Stimulated activated CD4-positive, alpha-beta T cell treated with anti-CD3 and anti-CD28 coated beads, Interleukin-1b, Interleukin-23, amount 100 ng/mL, for 1 hour (primary cell): ENCODE measurements around the gene SLC35E4.
A peak's percentile ranks its signal among the peaks of the same experiment; 100 is the strongest.
"Not testable (repeated sequence)": the region's sequence is repeated elsewhere in the genome, so short reads cannot be mapped to it uniquely, and the experiment has no call there.

ENCODE experiments used
- DNase-seq, 2 donors: peaks; one replicate each; pipeline ENCODE4 v3.0.0-alpha.2; 2020; ENCODE audit warnings: low read depth in 2 of 2

Gene SLC35E4

GRCh38 chr22:30650508-30651116 lies 15.0 kb downstream of the SLC35E4 start:
- no peak for DNase-seq

DNA sequence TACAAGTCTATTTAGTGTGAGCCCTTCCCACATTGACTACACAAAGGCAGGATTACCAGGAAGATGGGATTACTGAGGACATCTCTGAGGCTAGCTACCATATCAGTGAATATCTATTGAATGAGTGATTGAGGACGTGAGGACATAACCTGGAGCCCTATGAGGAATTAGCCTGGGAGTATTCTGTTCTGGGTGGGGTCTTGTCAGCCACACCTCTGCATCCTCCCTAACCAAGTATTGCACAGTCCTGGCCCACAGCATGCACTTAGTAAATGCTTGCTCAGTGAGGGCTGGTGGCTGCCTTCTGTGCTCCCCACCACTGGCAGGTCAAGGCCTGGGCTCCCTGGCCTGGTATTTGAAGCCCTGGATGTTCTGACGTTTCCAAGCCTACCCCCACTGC lies 17.3 kb downstream of the SLC35E4 start:
- DNase-seq = no peak

DNA sequence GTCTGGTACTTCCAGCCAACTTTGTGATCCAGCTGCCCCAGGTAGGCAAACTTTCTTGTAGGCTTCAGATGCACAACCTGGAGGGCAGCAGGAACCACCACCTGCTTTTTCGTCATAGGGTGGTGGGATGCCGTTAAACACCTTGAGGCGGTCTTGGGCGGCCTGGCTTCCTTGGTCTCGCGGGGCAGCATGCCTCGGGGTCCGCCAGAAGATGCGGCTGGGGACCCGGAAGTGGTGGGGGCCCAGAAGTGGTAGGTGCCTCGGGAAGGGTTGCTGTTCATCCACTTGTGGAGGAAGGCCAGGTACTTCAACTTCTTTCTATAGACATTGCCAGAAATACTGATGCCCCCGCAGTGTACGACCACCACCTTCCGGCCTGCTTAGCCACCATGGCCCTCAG lies 18.8 kb downstream of the SLC35E4 start:
- no peak for DNase-seq

- no peak for DNase-seq
Measured at GRCh38 chr22:30655532-30655931, 20.0 kb downstream of the SLC35E4 start.

DNA sequence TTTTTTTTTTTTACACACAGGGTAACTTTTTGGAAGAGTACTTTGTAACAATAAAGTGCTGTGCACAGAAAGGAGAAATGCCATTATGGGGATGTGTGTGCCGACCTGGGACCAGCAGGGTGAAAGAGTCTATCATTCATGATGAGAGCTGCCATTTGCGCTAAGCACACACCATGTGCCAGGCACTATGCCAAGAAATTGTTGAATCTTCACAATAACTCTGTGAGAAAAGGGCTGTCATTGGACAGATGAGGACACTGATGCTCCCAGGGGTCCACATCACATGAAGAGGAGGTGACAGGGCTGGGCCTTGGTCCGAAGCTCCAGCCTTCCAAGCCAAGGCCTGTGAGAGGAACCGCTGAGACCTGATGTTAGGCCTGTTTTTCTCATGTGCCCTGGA lies 26.5 kb downstream of the SLC35E4 start:
- no peak for DNase-seq

DNA sequence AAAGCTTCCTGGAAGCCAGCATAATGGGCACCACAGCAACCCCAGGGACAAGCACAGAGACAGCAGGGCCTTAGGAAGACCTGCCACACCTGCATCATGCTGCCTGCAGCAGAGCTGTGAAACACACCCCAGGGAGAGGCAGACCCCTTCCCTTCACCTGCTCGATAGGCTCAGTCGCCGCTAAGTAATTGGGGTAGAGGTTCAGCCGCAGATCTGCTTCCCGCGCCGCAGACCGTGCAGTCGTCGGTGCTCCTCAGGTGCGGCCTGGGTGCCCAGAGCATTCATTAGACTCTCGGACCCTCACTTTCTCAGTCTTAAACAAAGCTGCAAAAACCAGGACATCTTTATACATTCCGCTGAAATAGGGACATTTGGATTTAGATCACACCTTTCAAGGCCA lies 29.2 kb downstream of the SLC35E4 start:
- DNase-seq = no peak

GRCh38 chr22:30665266-30665665 lies 29.7 kb downstream of the SLC35E4 start:
- DNase-seq = no peak

GRCh38 chr22:30665786-30666185 lies 30.2 kb downstream of the SLC35E4 start:
- DNase-seq = no peak

GRCh38 chr22:30667107-30667493 lies 31.5 kb downstream of the SLC35E4 start:
- DNase-seq = no peak

DNA sequence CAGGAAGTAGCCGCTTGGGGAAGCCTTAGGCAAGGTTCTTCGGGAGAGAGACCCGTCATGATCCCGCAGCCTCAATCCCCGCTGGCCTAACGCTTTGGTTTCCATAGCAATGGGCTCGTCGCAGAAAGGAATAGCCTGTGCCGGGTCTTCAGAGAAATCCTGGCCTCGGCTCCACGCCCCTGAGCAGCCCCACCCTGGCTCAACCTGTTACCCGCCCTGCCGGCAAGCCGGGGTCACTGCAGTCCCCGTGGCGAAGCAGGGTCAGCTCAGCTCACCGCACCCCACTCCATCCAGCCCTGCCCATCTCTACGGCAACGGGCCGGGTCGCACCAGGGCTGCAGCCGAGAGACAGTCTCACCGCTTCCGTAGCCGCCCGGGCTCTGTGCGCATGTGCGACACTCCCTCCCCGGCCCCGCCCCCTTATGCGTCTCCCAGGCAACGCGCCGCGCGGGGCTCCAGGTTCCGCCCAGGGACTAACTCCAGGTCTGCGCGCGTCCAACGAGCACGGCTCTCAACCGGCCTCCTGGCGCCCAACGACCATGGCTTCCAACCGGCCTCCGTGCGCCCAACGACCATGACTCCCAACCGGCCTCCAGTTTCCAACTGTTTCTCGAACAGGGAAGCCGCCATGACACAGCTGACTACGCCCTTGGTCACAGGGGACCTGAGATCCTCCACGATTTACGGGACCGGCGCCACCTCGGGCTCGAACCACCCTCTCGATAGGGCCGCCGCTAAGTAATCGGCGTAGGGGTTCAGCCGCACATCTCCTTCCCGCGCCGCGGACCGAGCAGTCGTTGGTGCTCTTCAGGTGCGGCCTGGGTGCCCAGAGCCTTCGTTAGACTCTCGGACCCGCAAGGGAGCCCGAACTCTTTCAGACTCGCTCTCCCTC lies 32.2 kb downstream of the SLC35E4 start, which contains the start of gene DUSP18:
Gene DUSP18 (minus strand): TSS at position 382 of the 892 bp plus-strand sequence. CDS start 3,872 bp downstream, outside the sequence.
- peak; percentile 89 to 92 for DNase-seq

DNA sequence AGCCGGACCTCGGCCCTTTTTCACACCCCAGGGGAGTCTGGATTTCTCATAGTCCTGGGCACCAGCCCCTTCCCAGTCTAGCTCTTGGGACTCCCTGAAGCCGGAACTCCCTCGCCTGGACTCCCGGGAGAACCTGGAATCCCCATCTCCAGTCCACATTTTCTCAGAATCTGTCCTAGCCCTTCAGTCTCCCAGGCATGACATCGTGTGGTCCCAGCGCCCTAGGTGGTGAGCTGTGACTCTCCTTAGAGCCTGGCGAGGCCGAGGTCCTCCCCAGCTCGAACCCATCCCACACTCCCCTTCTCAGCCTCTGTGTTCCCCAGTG lies 32.8 kb downstream of the SLC35E4 start:
- DNase-seq = no peak

GRCh38 chr22:30671071-30671470 lies 35.5 kb downstream of the SLC35E4 start:
- DNase-seq = no peak

DNA sequence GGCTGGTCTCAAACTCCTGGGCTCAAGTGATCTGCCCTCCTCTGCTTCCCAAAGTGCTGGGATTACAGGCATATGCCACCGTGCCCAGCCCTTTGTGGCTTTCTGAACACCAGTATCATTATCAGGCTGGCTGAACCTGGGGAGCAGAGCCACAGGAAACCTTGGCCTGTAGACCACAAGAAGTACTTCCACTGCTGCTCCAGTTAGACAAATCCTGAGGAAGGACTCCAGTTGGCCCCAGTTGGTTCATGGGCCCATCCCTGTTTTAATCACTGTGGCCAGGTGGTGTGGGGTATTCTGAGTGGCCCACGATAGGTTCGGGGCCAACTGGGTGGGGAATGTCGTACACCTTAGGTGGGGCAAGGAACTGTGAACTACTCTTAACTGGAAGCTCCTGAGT lies 37.6 kb downstream of the SLC35E4 start:
- DNase-seq = no peak

DNA sequence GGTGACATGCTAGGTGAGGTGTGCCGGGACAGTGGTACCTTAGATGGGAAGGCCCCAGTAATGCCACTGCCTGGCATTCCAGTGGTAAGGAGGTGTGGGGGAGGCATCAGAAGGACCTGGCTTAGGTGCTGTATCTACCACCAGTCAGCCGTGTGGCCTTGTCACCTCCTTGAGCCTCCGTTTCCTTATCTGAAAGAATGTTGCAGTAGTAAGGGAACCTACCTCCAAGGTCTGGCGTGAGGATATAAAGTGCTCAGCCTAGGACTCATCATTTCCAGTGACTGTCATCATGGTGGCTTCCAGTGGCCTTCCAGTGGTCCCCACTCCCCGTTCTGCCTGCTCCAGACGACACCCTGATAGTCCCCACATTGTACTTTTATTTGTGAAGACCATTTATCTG lies 38.9 kb downstream of the SLC35E4 start:
- no peak for DNase-seq

DNA sequence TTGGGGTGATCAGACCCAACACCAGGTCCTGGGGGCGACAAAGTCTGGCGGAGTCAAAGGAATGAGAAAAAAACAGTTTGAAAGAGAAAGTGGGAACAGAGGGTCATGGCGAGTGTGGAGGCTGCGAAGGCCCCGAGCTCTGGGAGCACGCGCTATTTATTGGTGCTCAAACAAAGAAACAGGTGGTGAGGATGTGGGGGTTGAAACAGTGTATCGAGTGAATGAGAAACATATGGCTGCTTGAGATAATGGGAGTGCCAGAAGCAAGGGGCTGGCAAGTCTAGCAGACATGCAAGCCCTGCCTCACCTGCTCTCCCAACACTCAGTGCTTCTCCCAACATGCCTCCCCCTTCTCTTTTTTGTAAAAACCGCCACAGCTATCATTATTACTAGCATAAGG lies 39.9 kb downstream of the SLC35E4 start:
- no peak for DNase-seq

DNA sequence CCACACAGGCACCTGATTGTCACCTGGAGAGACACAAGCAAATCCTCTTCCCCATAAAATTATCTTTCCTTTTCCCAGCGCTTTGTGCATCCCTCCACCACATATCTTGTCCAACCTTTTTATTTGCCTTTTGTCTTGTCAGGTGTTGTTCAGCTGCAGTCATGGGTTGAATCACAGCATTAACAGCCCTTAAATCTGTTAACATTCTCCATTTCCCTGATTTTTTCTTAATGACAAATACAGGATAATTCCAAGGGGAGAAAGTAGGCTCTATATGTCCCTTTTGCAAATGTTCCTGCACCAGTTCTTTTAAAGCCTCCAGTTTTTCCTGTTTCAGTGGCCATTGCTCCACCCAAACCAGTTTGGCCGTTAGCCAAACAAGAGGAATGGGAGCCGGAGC lies 41.0 kb downstream of the SLC35E4 start:
- DNase-seq = not testable (repeated sequence)

DNA sequence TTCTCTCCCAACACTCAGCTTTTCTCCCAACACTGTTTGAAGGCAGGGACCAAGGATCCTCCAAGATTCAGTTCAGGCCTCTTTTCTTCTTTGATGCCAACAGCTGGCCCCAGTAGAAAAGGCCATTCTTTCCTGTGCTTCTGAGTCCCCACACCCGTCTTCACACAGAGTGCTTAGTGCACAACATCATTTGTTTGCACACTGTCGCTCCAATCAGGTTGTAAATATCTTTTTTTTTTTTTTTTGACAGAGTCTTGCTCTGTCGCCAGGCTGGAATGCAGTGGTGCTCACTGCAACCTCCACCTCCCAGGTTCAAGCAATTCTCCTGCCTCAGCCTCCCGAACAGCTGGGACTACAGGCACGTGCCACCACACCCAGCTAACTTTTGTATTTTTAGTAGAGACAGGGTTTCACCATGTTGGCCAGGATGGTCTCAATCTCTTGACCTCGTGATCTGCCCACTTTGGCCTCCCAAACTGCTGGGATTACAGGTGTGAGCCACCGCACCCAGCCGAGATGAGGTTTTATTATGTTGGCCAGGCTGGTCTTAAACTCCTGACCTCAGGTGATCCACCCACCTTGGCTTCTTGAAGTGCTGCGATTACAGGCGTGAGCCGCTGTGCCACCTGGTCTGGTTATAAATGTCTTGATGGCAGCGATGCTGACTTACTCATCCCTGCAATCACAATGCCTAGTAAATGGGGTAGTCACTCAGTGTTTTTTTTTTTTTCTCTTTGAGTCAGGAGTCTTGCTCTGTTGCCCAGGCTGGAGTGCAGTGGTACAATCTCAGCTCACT lies 44.5 kb downstream of the SLC35E4 start:
- not testable (repeated sequence) for DNase-seq

- no peak for DNase-seq
Measured at GRCh38 chr22:30680991-30681770, 45.6 kb downstream of the SLC35E4 start.

GRCh38 chr22:30681831-30682230 lies 46.2 kb downstream of the SLC35E4 start:
- no peak for DNase-seq

GRCh38 chr22:30685178-30685577 lies 49.6 kb downstream of the SLC35E4 start:
- DNase-seq = no peak

DNA sequence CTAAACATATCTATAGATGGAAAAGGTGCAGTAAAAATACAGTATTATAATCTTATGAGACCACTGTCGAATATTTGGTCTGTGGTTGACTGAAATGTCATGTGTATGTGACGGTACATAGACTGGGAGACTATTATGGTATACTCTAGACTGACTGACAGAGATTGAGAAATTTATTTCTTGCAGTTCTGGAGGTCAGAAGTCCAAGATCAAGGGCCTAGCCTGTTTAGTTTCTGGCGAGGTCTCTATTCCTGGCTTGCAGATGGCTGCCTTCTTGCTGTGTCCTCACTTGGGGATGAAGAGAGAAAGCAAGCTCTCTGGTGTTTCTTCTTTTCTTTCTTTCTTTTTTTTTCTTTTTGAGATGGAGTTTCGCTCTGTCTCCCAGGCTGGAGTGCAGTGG lies 51.8 kb downstream of the SLC35E4 start:
- no peak for DNase-seq

DNA sequence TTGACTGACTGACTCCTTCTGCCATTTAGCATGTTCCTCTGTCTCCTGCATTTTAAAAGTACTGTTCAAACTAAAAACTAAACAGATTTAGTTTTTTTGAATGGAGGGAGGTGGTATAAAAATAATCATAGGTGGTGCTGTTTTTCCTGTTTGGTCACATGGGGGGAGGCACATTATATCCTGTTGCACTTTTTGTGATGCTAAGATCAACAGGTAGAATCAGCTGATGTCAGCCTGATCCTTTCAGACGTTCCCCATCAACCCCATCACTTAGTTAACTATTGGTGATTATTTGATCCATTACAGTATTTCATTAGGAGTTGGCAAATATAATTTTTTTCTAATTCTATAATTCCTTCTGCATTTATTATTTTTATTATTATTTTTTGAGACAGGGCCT lies 54.0 kb downstream of the SLC35E4 start:
- no peak for DNase-seq
